ENCODE data around the gene SPTAN1.
"Not testable (repeated sequence)": the region's sequence is repeated elsewhere in the genome, so short reads cannot be mapped to it uniquely, and the experiment has no call there.

Gene SPTAN1

DNA sequence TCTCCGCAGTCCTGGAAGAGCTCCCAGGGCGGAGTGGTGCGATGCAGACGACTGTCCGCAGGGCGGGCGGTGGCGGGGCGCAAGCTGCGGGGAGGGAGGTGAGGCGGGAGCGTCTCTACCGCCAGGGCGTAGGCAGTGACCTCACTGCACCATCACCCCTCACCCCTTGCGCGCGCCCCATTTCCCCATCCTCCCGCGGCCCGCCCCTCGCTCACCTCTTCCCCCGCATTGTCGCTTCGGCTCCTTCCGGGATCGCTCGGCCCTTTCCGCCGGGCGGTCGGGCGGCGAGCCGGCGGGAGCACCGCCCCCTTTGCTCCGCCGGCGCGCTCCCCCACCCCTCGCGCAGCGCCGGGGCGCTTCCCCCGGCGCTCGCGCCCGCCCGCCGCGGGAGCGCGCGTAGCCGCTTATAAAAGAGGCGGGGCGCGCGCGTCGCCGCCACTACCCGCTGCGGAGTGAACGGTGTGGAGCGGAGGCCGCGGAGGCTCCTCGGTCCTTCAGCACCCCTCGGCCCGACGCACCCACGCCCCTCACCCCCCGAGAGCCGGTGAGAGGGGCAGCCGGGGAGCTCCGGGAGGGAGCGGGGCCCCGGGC, at the start of gene SPTAN1:
SPTAN1 (plus strand) TSS at position 435 of the 591 bp plus-strand sequence. CDS start 14,154 bp downstream, outside the sequence.
- peak; percentile 23 to 95 (median 87) for DNase-seq

DNA sequence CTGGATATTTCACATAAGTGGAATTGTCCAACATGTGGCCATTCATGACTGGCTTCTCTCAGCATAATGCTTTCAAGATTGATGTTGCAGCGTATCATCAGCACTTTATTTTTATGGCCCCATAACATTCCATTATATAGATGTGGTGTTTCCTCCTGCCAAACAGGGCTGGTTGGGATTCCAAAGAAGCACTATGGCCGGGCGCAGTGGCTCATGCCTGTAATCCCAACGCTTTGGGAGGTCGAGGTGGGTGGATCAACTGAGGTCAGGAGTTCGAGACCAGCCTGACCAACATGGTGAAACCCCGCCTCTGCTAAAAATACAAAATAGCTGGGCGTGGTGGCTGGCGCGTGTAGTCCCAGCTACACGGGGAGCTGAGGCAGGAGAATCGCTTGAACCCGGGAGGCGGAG, 49.0 kb upstream of the SPTAN1 start:
- not testable (repeated sequence) for DNase-seq

DNA sequence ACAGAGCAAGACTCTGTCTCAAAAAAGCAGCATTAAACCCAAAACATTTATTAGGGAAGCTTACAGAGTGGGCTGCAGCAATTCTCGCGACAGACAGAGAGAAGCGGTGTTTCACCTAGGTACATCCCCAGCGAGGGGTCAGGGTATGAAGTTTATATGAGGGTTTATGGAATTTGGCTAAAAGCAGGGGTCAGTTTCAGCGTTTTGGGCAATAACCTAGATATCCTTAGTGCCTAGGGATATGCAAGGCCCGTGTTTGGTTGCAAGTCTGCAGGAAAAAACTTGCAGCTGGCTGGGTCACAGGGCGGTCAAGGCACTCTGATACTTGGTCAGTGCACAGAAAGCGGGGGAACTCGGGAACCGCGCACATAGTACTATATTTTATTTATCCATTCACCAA, 48.5 kb upstream of the SPTAN1 start:
- no peak for DNase-seq

- peak; percentile 52 to 96 (median 91) for DNase-seq
These were observed 47.6 kb upstream of the SPTAN1 start, which contains the start of gene GLE1 for GRCh38 chr9:128504485-128505413. Gene GLE1, plus strand, starts transcription at chr9:128504719. Its CDS starts 87 bp downstream, at chr9:128504806.

DNA sequence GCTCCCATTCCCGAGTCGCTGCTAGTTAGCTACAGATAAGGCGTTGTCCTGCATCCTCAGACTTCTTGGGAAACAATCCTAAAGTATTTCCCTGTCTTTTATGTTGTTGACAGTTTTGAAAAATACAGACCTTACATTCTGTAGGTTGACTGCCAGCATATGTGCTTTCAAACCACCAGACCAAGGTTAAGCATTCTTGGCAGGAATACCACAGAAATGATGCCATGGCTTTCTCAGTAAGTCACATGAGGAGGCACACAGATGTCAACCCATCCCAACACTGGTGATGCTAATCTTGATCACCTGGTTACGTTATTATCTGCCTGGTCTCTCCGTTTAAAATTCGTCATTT, 47.0 kb upstream of the SPTAN1 start:
- no peak for DNase-seq

DNA sequence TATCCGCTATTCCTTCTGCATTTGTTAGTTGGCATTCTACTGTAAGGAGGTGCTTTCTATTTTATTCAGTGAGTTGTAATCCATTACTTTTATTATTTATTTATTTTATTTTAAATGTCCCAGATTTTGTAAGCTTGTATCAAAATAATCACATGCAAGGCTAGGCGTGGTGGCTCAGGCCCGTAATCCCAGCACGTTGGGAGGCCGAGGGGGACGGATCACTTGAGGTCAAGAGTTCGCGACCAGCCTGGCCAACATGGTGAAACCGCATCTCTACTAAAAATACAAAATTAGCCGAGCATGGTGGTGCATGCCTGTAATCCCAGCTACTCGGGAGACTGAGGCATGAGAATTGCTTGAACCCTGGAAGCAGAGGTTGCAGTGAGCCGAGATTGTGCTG, 46.5 kb upstream of the SPTAN1 start:
- DNase-seq, result not testable (repeated sequence)

- no peak for DNase-seq
These were observed 39.6 kb upstream of the SPTAN1 start for GRCh38 chr9:128512820-128513219.

DNA sequence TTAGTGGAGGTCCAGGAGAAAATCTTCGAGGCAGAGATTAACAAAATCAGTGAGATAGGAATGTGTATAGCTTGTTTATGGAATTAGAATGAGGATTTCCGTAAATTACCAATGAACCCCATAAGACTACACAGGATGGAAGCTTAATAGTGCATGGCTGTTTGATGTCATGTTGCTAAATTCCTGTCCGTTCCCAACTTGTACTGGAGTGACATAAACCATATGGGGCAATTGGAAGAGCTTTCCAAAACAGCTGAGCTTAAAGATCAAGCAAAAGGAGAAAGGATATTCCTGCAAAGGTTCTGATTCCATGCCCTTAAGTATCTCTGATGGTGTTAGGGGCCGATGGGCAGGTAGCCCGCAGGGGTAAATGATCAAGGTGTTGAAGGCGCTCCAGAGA, 30.4 kb upstream of the SPTAN1 start:
- no peak for DNase-seq

DNA sequence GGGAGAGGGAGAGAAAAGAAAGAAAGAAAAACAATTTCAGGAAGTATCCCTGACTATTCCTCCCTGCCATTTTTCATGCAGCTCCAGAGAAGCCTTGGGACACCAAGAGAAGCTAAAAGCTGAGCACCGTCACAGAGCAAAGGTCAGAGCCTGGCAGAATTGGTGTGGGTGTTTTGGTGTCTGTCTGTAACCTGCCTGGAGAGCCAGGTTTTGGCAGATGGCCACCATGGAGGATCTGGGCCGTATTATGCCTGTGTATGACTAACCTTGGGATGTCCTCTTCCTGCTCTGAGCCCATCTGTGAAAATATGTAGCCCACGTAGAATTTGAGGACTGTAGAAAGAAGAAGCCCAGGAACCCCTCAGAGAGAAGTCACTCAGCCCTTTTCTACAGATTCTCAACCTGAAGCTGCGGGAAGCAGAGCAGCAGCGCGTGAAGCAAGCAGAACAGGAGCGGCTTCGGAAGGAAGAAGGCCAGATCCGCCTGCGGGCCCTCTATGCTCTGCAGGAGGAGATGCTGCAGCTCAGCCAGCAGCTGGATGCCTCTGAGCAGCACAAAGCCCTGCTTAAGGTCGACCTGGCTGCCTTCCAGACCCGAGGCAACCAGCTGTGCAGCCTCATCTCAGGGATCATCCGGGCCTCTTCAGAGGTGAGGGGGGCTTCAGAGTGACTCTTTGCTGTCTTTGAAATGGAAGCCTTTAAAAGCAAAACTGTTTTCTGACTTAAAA, 29.0 kb upstream of the SPTAN1 start:
- DNase-seq, result peak in 23 of 58 donors; percentile 4 to 47 (median 15)

DNA sequence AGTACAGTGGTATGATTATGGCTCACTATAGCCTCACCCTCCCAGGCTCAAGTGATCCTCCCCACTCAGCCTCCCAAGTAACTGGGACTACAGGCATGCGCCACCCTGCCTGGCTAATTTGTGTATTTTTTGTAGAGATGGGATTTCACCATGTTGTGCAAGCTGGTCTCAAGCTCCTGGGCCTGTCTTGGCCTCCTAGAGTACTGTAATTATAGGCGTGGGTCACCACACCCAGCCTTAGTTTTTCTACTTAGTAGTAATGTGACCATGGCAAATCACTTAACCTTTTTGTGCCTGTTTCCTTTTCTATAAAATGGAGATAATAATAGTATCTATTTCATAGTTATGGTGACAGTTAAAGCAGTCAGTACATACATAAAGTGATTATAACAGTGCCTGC, 25.7 kb upstream of the SPTAN1 start:
- DNase-seq, result no peak

DNA sequence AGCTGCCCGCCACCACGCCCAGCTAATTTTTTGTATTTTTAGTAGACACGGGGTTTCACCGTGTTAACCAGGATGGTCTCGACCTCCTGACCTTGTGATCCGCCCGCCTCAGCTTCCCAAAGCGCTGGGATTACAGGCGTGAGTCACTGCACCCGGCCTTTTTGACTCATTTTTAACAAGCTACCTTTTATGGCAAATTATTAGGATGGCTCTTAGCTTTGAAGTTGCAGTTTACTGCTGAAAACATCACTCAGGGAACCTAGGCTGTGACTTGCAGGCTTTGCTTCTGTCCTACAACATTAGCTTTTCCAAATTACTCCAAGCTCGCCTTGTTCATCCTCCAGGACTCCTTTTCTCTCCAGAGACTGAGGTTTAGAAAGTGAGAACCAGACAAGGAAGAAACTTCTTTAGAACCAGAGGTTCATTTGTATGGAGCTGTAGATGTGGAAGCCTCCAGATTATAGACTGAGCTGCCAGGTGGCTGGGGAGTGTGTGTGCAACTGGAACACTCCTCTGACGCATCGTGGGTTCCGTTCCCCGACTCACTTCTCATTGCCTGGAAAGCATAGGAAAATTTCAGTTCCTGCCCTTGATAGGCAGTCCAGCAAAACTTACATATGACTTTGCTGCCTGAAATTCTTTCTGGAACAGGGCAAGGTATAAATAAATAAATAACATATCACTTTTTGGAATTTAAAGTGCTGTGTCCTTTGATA, 23.8 kb upstream of the SPTAN1 start:
- no peak for DNase-seq

- no peak for DNase-seq
These were observed 23.2 kb upstream of the SPTAN1 start for GRCh38 chr9:128529191-128529590.

DNA sequence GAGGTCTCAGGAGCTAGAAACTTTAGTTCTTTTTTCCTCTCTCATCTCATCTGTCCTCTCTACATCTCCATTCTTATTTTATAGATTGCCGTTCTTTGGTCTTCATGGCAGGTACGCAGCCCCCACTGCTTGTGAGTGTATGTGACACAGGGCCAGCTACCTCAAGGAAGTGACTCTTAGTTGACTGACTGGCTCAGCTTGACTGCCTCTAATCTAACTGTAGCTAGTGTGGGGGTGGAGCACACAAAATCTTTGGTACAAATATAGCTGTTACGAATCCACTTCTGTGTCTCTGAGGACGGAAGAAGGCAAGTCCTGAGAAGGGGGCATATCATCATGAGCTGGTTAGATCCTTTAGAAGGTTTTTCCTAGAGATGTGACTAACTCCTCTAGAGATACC, 19.8 kb upstream of the SPTAN1 start:
- DNase-seq, result no peak

DNA sequence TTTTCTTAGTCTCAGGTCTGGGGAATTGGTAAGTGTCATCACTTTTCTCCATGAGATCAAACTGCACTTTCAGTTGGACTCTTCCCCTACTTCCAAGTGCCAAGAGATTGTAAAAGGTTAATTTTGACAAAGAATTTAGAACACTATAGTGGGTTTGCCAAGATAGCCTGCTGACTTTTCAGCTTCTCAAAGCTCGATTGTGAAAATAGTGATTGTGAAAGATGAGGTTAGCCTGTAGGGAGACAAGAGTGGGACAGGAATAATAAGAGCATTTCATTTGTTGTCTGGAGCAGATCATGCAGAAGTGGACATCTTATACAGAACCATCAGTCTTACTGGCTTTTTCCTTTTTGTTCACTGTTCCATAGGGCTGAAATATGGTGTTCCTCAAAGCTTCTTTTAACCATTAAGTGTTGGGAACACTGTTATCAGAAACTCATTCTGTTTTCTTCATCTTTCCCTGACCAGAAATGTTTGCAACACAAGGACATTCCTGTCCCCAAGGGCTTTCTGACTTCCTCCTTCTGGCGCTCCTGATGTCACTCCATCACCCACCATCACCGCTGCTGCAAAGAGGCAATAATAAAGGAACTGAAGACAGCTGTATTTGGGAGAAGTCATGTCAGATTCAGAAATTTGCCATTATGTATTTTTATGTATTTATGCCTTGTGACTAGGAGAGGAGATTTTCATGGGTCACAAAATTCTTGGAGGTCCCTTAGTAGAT, 11.6 kb upstream of the SPTAN1 start:
- DNase-seq, result no peak

- no peak for DNase-seq
These were observed 5.9 kb upstream of the SPTAN1 start for GRCh38 chr9:128546504-128546903.

- DNase-seq, result no peak
These were observed 3.5 kb upstream of the SPTAN1 start for GRCh38 chr9:128548876-128549275.

DNA sequence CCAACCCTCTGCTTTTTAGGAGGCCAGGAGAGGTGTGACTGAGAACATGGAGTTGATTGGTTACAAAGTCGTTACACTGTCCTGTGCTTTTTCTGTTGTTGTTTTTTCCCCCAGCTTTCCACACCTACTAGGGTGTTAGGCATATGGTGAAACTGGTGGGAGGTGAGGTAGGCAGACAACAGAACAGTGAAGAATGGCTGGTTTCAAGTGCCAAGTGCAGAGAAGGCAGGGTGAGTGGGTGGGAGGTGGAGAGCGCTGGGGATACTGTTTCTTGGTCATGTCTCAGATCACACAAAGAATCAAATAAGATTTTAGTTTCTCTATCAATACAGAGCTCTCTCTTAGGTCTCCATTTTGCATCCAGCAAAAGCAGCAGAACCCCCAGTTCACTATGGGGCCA, 2.2 kb upstream of the SPTAN1 start:
- peak in 24 of 58 donors; percentile 4 to 77 (median 20) for DNase-seq

GRCh38 chr9:128550770-128551656, 1.4 kb upstream of the SPTAN1 start:
- peak in 50 of 58 donors; percentile 11 to 88 (median 57) for DNase-seq

DNA sequence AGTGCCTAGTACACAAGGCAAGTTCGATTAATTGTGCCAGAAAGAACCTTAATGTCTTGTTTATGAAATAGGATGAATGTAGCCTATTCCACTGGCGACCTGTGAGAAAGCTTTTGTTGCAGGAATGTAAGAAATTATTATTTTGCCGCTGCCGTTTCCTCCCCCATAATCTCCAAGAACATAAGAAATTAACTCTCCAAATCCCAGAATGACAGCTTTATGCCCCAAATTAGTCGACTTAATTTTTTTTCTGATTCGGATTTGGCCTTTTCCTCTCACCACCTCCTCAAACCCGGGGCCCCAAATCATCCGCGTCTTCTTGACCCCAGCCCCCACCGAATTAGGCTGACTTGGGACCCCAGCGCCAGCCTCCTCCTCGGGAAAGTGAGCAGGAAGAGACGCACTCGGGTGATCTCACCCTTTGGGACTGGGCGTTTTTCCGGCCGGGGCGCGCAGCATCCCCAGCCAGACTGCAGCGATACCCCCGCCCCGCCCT, 682 bp upstream of the SPTAN1 start:
- peak in 1 of 58 donors; percentile 71 for DNase-seq
